Measurements from ENCODE around the gene ZNF394. TPM values are rescaled to one million over a fixed set of nuclear protein-coding genes. Genes with fewer than 3 reads are reported as not detected.

Gene ZNF394
- total and polyA plus RNA-seq, 9 of the 15 experiments (the other 6 are each of a cell fraction or from before 2014, with no cell fraction given): 2.9 to 32.2 (median 24.2) TPM

DNA sequence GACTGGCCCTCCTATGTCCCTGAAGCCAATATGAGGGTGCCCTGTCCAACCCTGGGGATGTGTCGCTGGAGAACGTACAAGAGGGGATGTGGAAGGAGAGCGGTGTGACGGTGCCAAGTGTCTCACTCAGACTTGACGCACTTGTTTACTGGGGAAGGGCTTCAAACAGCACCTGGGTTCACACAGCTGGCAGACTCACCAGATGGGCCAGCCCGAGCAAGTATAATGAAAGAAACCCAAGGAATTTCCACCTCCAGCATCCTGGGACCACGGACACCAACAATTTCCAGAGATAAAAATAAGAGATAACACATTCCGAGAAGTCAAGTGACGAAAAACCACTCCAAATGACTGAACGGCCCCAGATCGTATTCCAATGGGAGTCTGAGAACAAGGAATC, 39.4 kb downstream of the ZNF394 start (continued):
- TF ChIP-seq YY1 (IDR thresholded peaks at IDR 0.05; ENCODE audit: borderline replicate concordance in 1 of 3, control insufficient read depth in 1 of 3, extremely low read depth in 1 of 3, insufficient read depth in 3 of 3, insufficient read length in 1 of 3, insufficient replicate concordance in 2 of 3, low read depth in 1 of 3, low read length in 2 of 3) (no peak), CBFA2T2 (conservative IDR thresholded peaks at IDR 0.05) (no peak), YBX1 (IDR thresholded peaks at IDR 0.05) (no peak), U2AF2 (optimal IDR thresholded peaks at IDR 0.05; ENCODE audit: low read depth, low read length) (no peak), TOE1 (IDR thresholded peaks at IDR 0.05; ENCODE audit: borderline replicate concordance) (no peak), TOE1 (CRISPR knock-in tag; IDR thresholded peaks at IDR 0.05; ENCODE audit: borderline replicate concordance, low read depth) (no peak), DDX20 (tag; IDR thresholded peaks at IDR 0.05; ENCODE audit: low read depth) (no peak), ZNF232 (CRISPR knock-in tag; IDR thresholded peaks at IDR 0.05) (no peak), JUN (IDR thresholded peaks at IDR 0.05; ENCODE audit: borderline replicate concordance, low read depth, low read length) (no peak), JUN (CRISPR knock-in tag; IDR thresholded peaks at IDR 0.05; ENCODE audit: borderline replicate concordance) (no peak)

GRCh38 chr7:99459087-99459486, 41.0 kb downstream of the ZNF394 start:
- H3K4me2 ChIP-seq (ENCODE audit: insufficient read depth, low read length): no peak overlapping the region
- peak in 2 of 4 experiments; percentile 47 to 68 for DNase-seq (ENCODE audit: extremely low read depth in 1 of 4, low spot score in 3 of 4)
- no peak overlapping the region for H2AFZ ChIP-seq (ENCODE audit: low read depth, low read length)
- H3K9ac ChIP-seq (ENCODE audit: insufficient read depth in 1 of 2, low read depth in 2 of 2, low read length in 2 of 2): no peak overlapping the region
- intact Hi-C loops (cut with micrococcal nuclease) (no loop called here), in situ Hi-C loops (cut with MboI) (no loop called here)
- BruUV-seq (replicated peaks): no TSS peak
- ChIA-PET POLR2A (interaction anchor here (0.6 to 1.0 kb wide), 4 partner anchors 9 to 27 kb away, joined by 3 to 5 read pairs (median 4); partner anchors contain the start of genes CPSF4 and PTCD1), CTCF (ENCODE audit: low intra/inter-chr PET ratio) (no interaction called here)
- H3K9me1 ChIP-seq (ENCODE audit: control insufficient read depth, insufficient read depth, low read length): no peaks in the 10 kb centered on the region
- no peaks in the 10 kb centered on the region for H3K27me3 ChIP-seq (ENCODE audit: control insufficient read depth in 2 of 2, insufficient read depth in 2 of 2, low read length in 2 of 2)
- H4K20me1 ChIP-seq (replicated peaks; ENCODE audit: control insufficient read depth, insufficient read depth, low read length): peaks cover 58% of the 10 kb centered on the region
- peaks cover 8 to 22% of the 10 kb centered on the region in 2 experiments; a peak in 4 of 5 replicates for H3K4me1 ChIP-seq (replicated peaks in 1 of 2; ENCODE audit: control insufficient read depth in 2 of 2, insufficient read depth in 2 of 2, low read length in 2 of 2)
- peak; percentile 77 for ATAC-seq
- no peak overlapping the region for H3K4me3 ChIP-seq
- H3K9me3 ChIP-seq (replicated peaks; ENCODE audit: control insufficient read depth, insufficient read depth, low read depth, low read length): no peaks in the 10 kb centered on the region
- H3K79me2 ChIP-seq (ENCODE audit: control insufficient read depth, insufficient read depth, low read length): peaks cover 72% of the 10 kb centered on the region
- 84% methylated on average over 8 of the region's 8 CpGs for WGBS (ENCODE audit: insufficient coverage, low coverage, missing lambda C conversion rate)
- H3K27ac ChIP-seq (ENCODE audit: extremely low read depth, low read depth, low read length): no peak overlapping the region
- H3K36me3 ChIP-seq (ENCODE audit: control insufficient read depth, insufficient read depth, low read length): peaks cover 97% of the 10 kb centered on the region
- FAIRE-seq: peak; percentile 35
- TF ChIP-seq NFYB (IDR thresholded peaks at IDR 0.05; ENCODE audit: extremely low read depth, insufficient read length): no peak
- no peak for TF ChIP-seq CHCHD3 (CRISPR knock-in tag; IDR thresholded peaks at IDR 0.05)
- no peak for TF ChIP-seq L3MBTL2 (IDR thresholded peaks at IDR 0.05)
- TF ChIP-seq, protein P1, sequence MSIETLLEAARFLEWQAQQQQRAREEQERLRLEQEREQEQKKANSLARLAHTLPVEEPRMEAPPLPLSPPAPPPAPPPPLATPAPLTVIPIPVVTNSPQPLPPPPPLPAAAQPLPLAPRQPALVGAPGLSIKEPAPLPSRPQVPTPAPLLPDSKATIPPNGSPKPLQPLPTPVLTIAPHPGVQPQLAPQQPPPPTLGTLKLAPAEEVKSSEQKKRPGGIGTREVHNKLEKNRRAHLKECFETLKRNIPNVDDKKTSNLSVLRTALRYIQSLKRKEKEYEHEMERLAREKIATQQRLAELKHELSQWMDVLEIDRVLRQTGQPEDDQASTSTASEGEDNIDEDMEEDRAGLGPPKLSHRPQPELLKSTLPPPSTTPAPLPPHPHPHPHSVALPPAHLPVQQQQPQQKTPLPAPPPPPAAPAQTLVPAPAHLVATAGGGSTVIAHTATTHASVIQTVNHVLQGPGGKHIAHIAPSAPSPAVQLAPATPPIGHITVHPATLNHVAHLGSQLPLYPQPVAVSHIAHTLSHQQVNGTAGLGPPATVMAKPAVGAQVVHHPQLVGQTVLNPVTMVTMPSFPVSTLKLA (conservative IDR thresholded peaks at IDR 0.05): no peak
- no peak for TF ChIP-seq HNRNPL (IDR thresholded peaks at IDR 0.05; ENCODE audit: low read depth, low read length)
- TF ChIP-seq EZH2 (IDR thresholded peaks at IDR 0.05; ENCODE audit: borderline replicate concordance, low read depth, low read length): no peak
- no peak for TF ChIP-seq HEY1 (CRISPR knock-in tag; IDR thresholded peaks at IDR 0.05; ENCODE audit: borderline replicate concordance)
- no peak for TF ChIP-seq ETV6 (IDR thresholded peaks at IDR 0.05; ENCODE audit: borderline replicate concordance in 1 of 2, low read depth in 2 of 2, low read length in 1 of 2)
- TF ChIP-seq ETV6 (CRISPR knock-in tag; IDR thresholded peaks at IDR 0.05; ENCODE audit: borderline replicate concordance): no peak
- TF ChIP-seq EWSR1 (IDR thresholded peaks at IDR 0.05; ENCODE audit: borderline replicate concordance, low read depth, partially characterized antibody): no peak
- TF ChIP-seq RCOR1 (IDR thresholded peaks at IDR 0.05; ENCODE audit: borderline replicate concordance in 1 of 2, low read depth in 2 of 2, low read length in 2 of 2): no peak
- TF ChIP-seq RBM15 (IDR thresholded peaks at IDR 0.05; ENCODE audit: insufficient read depth, low read length): no peak

All from K562 (cell line).